DOHH2 (cell line): Measurements from ENCODE around the gene WASL.
"Not testable (repeated sequence)": the region's sequence is repeated elsewhere in the genome, so short reads cannot be mapped to it uniquely, and the experiment has no call there.

Source experiments
- H3F3A ChIP-seq: fragments of 200-600 bp; sonication (generic), shearing (Covaris generic); 2 replicates; pipeline ENCODE4 v1.6.0; 2016; ENCODE audit warnings: antibody characterized with exemption, mild to moderate bottlenecking; ENCODE audit not compliant: control insufficient read depth, insufficient read depth
- H3K27ac ChIP-seq: fragments of 200-600 bp; sonication (generic); 2 replicates; pipeline ENCODE4 v1.5.1; 2014; ENCODE audit warnings: low read depth, mild to moderate bottlenecking, low read length, moderate library complexity
- H3K27me3 ChIP-seq: fragments of 200-600 bp; sonication (generic); 2 replicates; pipeline ENCODE4 v1.6.1; 2014; ENCODE audit warnings: mild to moderate bottlenecking, low read length, mixed read lengths; ENCODE audit not compliant: control insufficient read depth
- H3K36me3 ChIP-seq: fragments of 200-600 bp; sonication (generic); 2 replicates; pipeline ENCODE4 v1.6.1; 2014; ENCODE audit warnings: mild to moderate bottlenecking, low read length, moderate library complexity, mixed read lengths; ENCODE audit not compliant: control insufficient read depth
- H3K4me1 ChIP-seq: fragments of 200-600 bp; sonication (generic); 2 replicates; pipeline ENCODE4 v1.6.1; 2014; ENCODE audit warnings: mild to moderate bottlenecking, low read length, mixed read lengths; ENCODE audit not compliant: control insufficient read depth
- H3K4me2 ChIP-seq: fragments of 200-600 bp; sonication (generic); 2 replicates; pipeline ENCODE4 v1.6.0; 2014; ENCODE audit warnings: mild to moderate bottlenecking, low read length, moderate library complexity
- H3K4me3 ChIP-seq: fragments of 200-600 bp; sonication (generic); 2 replicates; pipeline ENCODE4 v1.5.1; 2014; ENCODE audit warnings: mild to moderate bottlenecking, low read length, mixed read lengths
- H3K79me2 ChIP-seq: fragments of 200-600 bp; sonication (generic); 2 replicates; pipeline ENCODE4 v1.6.1; 2014; ENCODE audit warnings: mild to moderate bottlenecking, low read length, mixed read lengths; ENCODE audit not compliant: control insufficient read depth
- H3K9me2 ChIP-seq: fragments of 200-600 bp; sonication (generic); replicated peaks from 2 replicates; pipeline ENCODE4 v1.6.1; 2014; ENCODE audit warnings: mild to moderate bottlenecking, low read length, mixed read lengths; ENCODE audit not compliant: control insufficient read depth
- H3K9me3 ChIP-seq: fragments of 200-600 bp; sonication (generic); 2 replicates; pipeline ENCODE4 v1.6.1; 2014; ENCODE audit warnings: antibody characterized with exemption, low read length, mixed read lengths; ENCODE audit not compliant: control insufficient read depth, insufficient read depth
- H4K20me1 ChIP-seq: fragments of 200-600 bp; sonication (generic); 2 replicates; pipeline ENCODE4 v1.6.0; 2014; ENCODE audit warnings: low read depth, mild to moderate bottlenecking, antibody characterized with exemption, low read length, moderate library complexity; ENCODE audit not compliant: control insufficient read depth, insufficient read depth
- EZH2phosphoT487 ChIP-seq: fragments of 200-600 bp; sonication (generic); IDR thresholded peaks from 2 replicates; pipeline ENCODE4 v1.6.1; 2017; ENCODE audit warnings: borderline replicate concordance, mild to moderate bottlenecking, antibody characterized with exemption, low read length, moderate library complexity, mixed read lengths
- TF ChIP-seq, protein P1 (sequence below): fragments of 200-600 bp; sonication (generic); IDR thresholded peaks from one replicate; pipeline ENCODE4 v1.5.1; 2014; ENCODE audit warnings: antibody characterized with exemption, mild to moderate bottlenecking, low read depth, low read length; ENCODE audit not compliant: poor library complexity, severe bottlenecking

Gene WASL

DNA sequence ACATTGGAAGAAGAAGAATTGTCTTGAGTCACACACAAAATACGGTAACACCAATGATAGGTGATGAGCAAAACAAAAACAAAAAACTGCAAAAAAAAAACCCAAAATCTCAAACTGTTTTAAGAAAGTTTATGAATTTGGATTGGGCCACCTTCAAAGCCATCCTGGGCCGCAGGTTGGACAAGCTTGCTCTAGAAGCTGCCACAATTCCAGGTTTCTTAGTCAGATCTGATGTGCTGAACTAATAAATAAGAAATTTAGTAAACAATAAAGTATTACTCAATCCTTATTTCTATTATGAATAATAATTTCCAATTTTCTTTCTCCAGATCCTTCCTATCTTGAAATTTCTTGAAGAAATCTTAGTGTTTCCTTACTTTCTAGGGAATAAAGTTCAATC, 10.0 kb downstream of the WASL start:
- no peak overlapping the region for H3K4me3 ChIP-seq
- no peak overlapping the region for H3K27ac ChIP-seq
- H3K36me3 ChIP-seq, result peaks cover 14% of the 10 kb centered on the region
- peaks cover 10% of the 10 kb centered on the region; the same call in 1 of the 2 replicates for H4K20me1 ChIP-seq
- peaks cover 3% of the 10 kb centered on the region; the same call in 1 of the 2 replicates for H3K9me3 ChIP-seq
- TF ChIP-seq, protein P1, sequence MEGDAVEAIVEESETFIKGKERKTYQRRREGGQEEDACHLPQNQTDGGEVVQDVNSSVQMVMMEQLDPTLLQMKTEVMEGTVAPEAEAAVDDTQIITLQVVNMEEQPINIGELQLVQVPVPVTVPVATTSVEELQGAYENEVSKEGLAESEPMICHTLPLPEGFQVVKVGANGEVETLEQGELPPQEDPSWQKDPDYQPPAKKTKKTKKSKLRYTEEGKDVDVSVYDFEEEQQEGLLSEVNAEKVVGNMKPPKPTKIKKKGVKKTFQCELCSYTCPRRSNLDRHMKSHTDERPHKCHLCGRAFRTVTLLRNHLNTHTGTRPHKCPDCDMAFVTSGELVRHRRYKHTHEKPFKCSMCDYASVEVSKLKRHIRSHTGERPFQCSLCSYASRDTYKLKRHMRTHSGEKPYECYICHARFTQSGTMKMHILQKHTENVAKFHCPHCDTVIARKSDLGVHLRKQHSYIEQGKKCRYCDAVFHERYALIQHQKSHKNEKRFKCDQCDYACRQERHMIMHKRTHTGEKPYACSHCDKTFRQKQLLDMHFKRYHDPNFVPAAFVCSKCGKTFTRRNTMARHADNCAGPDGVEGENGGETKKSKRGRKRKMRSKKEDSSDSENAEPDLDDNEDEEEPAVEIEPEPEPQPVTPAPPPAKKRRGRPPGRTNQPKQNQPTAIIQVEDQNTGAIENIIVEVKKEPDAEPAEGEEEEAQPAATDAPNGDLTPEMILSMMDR, result no peak
- no peak for TF ChIP-seq EZH2phosphoT487
- H3K4me1 ChIP-seq, result peaks cover 6% of the 10 kb centered on the region
- H3K4me2 ChIP-seq, result no peak overlapping the region
- H3K27me3 ChIP-seq, result no peaks in the 10 kb centered on the region
- H3K79me2 ChIP-seq, result peaks cover 100% of the 10 kb centered on the region
- no peaks in the 10 kb centered on the region for H3F3A ChIP-seq
- H3K9me2 ChIP-seq, result no peaks in the 10 kb centered on the region

DNA sequence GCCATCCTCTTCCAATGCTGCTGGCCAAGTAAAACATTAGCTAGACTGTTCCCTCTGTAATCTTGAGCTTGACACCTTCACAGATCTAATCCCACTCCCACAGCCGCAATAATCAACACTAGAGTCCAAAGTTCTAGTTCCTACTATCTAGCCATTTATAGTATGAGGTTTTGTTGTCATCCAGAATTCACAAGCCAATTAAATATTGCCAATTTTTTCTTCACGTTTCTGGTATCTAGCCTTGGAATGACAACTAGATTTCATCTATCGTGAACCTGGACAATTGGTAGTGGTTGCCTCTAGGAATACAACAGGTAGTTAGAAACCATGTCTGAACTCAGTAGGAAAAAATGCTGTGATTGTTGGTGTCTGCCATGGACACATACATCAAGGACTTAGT, 10.4 kb downstream of the WASL start:
- H3K79me2 ChIP-seq, result peaks cover 100% of the 10 kb centered on the region
- H3F3A ChIP-seq, result no peaks in the 10 kb centered on the region
- H3K4me2 ChIP-seq, result no peak overlapping the region
- TF ChIP-seq, protein P1, result no peak
- TF ChIP-seq EZH2phosphoT487, result no peak
- H3K4me3 ChIP-seq, result no peak overlapping the region
- peaks cover under 1% of the 10 kb centered on the region for H3K4me1 ChIP-seq
- H4K20me1 ChIP-seq, result peaks cover 7% of the 10 kb centered on the region; the same call in 1 of the 2 replicates
- no peaks in the 10 kb centered on the region for H3K27me3 ChIP-seq
- H3K9me2 ChIP-seq, result no peaks in the 10 kb centered on the region
- no peak overlapping the region for H3K27ac ChIP-seq
- peaks cover 3% of the 10 kb centered on the region; the same call in 1 of the 2 replicates for H3K9me3 ChIP-seq
- H3K36me3 ChIP-seq, result peaks cover 18% of the 10 kb centered on the region

DNA sequence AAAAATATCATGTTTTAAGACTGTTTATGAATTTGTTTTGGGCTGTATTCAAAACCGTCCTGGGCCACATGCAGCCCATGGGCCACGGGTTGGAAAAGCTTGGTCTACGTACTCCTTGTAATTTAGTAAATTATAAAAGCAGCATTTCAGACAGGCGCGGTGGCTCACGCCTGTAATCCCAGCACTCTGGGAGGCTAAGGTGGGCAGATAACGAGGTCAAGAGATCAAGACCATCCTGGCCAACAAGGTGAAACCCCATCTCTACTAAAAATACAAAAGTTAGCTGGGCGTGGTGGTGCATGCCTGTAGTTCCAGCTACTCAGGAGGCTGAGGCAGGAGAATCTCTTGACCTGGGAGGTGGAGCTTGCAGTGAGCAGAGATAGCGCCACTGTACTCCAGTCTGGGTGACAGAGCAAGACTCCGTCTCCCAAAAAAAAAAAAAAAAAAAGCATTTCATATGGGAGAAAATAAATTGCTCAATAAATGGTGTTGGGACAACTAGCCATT, 11.6 kb downstream of the WASL start:
- not testable (repeated sequence) for H3K4me3 ChIP-seq, H3K4me1 ChIP-seq, H3F3A ChIP-seq, H3K27ac ChIP-seq, H3K4me2 ChIP-seq, H3K27me3 ChIP-seq, H3K9me3 ChIP-seq, H4K20me1 ChIP-seq, H3K9me2 ChIP-seq
- H3K79me2 ChIP-seq, result peaks cover 100% of the 10 kb centered on the region
- peaks cover 24% of the 10 kb centered on the region for H3K36me3 ChIP-seq

DNA sequence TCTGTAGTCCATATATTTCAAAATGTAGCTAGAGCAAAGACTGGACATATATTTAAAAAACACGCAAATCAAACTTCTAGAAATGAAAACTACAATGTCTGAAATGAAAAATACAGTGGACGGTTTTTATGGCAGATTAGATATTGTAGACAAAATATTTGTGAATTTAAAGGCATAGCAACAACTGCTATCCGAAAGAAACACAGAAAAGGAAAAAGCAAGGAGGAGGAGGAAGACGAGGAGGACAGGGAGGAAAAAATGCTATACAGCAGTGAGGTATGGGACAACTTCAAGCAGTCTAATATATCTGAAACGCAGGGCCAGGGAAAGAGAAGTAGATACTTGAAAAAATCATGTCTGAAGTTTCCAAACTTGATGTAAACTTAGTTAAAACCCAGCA, 13.3 kb downstream of the WASL start:
- Histone ChIP-seq H3K9me2 (no peaks in the 10 kb centered on the region), H3F3A (no peaks in the 10 kb centered on the region), H4K20me1 (peaks cover 4% of the 10 kb centered on the region; the same call in 1 of the 2 replicates), H3K27ac (no peak overlapping the region), H3K4me2 (no peak overlapping the region), H3K9me3 (peaks cover 3% of the 10 kb centered on the region; the same call in 1 of the 2 replicates), H3K36me3 (peaks cover 19% of the 10 kb centered on the region), H3K4me3 (no peak overlapping the region), H3K4me1 (no peaks in the 10 kb centered on the region), H3K79me2 (peaks cover 100% of the 10 kb centered on the region), H3K27me3 (no peaks in the 10 kb centered on the region)
- no peak for TF ChIP-seq EZH2phosphoT487
- TF ChIP-seq, protein P1, result no peak
